Measurements from ENCODE around the gene CCDC28B.
A peak's percentile ranks its signal among the peaks of the same experiment; 100 is the strongest.

Gene CCDC28B

DNA sequence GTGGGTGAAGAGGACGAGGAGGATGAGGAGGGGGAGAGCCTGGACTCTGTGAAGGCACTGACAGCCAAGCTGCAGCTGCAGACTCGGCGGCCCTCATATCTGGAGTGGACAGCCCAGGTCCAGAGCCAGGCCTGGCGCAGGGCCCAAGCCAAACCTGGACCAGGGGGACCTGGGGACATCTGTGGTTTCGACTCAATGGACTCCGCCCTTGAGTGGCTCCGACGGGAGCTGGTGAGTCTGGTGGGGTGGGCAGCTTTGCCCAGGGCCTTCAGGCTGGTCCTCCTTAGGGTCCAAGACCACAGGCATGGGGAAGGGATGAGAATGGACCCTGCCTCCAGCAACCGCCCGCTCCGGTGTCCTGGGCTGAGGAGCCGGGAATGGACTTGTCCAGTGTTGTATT lies 47.1 kb downstream of the CCDC28B start:
- DNase-seq (ENCODE audit: low spot score), result no peak
- TF ChIP-seq, protein P1, sequence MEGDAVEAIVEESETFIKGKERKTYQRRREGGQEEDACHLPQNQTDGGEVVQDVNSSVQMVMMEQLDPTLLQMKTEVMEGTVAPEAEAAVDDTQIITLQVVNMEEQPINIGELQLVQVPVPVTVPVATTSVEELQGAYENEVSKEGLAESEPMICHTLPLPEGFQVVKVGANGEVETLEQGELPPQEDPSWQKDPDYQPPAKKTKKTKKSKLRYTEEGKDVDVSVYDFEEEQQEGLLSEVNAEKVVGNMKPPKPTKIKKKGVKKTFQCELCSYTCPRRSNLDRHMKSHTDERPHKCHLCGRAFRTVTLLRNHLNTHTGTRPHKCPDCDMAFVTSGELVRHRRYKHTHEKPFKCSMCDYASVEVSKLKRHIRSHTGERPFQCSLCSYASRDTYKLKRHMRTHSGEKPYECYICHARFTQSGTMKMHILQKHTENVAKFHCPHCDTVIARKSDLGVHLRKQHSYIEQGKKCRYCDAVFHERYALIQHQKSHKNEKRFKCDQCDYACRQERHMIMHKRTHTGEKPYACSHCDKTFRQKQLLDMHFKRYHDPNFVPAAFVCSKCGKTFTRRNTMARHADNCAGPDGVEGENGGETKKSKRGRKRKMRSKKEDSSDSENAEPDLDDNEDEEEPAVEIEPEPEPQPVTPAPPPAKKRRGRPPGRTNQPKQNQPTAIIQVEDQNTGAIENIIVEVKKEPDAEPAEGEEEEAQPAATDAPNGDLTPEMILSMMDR (IDR thresholded peaks at IDR 0.05; ENCODE audit: extremely low read depth, missing control alignments), result no peak

DNA sequence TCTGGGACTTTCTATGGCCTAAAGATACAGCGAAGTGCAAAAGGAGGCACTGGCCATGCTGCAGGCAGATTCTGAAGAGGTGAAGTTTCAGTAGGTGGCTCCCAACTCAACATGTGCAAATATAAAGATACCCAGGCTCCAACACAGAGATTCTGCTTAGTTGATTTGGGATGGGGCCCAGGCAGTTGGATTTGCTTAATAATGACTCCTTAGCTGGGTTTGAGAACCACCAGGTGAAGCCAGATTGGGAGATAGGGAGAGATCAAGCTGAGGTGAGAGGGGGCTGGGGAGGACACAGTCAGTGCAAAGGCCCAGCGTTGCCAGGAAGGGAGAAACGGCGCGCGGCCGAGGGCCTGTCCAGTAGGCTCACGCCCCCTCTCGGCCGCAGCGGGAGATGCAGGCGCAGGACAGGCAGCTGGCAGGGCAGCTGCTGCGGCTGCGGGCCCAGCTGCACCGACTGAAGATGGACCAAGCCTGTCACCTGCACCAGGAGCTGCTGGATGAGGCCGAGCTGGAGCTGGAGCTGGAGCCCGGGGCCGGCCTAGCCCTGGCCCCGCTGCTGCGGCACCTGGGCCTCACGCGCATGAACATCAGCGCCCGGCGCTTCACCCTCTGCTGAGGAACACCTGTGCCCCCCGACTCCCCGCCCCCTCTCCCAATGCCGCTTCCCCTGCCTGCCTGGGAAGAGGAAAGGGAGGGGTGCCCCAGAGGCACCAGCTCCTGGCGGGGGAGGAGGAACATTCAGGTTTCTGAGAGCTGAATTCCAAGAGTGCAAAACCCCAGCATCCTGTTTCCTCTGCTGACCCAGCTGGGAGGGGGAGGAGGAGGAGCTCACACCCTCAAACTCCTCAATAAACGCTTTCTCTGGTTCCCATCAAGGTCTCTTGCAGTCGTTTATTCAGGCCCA lies 47.8 kb downstream of the CCDC28B start:
- peak; percentile 85 for DNase-seq (ENCODE audit: low spot score)
- TF ChIP-seq, protein P1 (IDR thresholded peaks at IDR 0.05; ENCODE audit: extremely low read depth, missing control alignments), result peak; percentile 95

DNA sequence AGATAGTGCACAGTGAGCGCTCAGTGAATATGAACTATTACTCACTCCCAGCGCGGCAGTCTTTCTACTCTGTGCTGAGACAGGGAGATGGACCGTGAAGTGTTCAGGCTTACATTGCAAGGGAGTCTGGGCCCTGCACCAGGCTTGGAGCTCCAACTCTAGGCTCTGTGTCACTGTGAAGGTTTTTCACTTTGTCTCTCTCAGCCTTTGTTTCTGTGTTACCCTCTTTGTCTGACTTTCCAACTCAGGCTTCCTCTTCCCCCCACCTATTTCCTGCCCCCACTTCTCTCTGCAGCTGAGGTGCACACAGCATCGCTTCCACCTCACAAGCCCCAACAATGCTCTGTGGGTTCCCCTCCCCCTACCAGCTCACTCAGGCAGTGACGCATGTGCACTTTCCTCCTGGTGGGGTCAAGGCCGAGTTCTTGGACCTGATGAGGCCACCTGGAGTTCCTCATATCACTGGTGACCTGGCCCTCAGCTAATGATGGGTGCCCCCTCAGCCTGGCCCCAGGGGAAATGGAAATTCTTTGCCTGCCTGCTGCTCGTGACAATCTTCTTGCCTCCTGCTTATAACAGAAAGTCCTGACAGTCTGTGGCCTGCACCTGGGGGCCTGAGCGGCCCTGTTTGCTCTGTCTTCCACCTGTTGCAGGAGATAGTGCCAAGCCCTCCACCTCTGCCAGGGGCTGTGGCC lies 49.6 kb downstream of the CCDC28B start:
- peak; percentile 88 for DNase-seq (ENCODE audit: low spot score)
- TF ChIP-seq, protein P1 (IDR thresholded peaks at IDR 0.05; ENCODE audit: extremely low read depth, missing control alignments), result no peak

DNA sequence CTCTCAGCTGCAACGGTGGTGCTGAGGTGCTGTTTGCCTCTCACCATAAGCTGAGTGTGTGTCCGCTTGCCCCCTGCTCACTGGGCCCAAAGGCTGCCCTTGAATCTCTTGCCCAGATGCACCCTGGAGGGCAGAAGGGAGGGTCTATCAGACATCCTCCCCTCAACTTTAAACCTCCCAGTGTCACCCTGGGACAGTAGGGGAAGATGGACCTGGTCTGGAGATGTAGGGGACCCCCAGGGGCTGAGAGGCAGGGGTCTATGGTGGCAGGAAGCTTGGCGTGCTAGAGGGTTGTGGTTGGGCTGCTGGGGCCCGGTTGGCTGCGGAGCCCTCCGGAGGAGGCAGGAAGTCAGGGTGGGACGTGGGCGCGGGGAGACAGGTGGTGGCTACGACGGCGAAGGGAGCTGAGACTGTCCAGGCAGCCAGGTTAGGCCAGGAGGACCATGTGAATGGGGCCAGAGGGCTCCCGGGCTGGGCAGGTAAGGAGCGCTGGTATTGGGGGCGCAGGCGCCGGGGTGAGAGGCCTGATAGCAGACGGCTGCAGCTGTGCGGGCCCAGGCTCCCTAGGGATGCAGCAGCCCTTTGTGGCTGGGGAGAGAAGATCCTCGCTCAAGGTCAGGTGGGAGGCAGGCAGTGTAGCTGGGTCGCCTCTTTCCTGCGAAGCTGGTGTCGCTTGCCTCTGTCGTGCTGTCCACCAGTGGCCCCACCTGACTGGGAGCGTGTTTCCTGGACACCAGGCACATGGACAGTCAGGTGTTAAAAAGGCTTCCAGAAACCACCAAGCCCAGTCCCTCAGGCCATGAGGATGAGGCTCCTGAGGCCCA lies 50.7 kb downstream of the CCDC28B start, which contains the start of gene LCK:
Gene LCK, plus strand, starts transcription at position 373 of the 824 bp plus-strand sequence. CDS start 23,065 bp downstream, outside the sequence.
- TF ChIP-seq, protein P1 (IDR thresholded peaks at IDR 0.05; ENCODE audit: extremely low read depth, missing control alignments), result no peak
- DNase-seq (ENCODE audit: low spot score), result peak; percentile 58
